Astrocyte of the spinal cord (primary cell): ENCODE results near the gene SLC28A2.
A peak's percentile ranks its signal among the peaks of the same experiment; 100 is the strongest.
"Not testable (repeated sequence)": the region's sequence is repeated elsewhere in the genome, so short reads cannot be mapped to it uniquely, and the experiment has no call there.

Source experiments
- DNase-seq: peaks from one replicate; pipeline ENCODE4 v3.0.0; 2011; ENCODE audit warnings: low read depth, low spot score
- H3K4me3 ChIP-seq: 2 replicates; pipeline ENCODE4 v1.5.1; 2011; ENCODE audit warnings: low read depth, mild to moderate bottlenecking, low read length, moderate library complexity
- in situ Hi-C: cut with HindIII; loops from 2 replicates; pipeline ENCODE4 v1.10.0; 2017; ENCODE audit warnings: low sequenced_read_pairs
- TF ChIP-seq, protein P1 (sequence below): IDR thresholded peaks from 2 replicates; pipeline ENCODE4 v1.5.1; 2012; ENCODE audit warnings: low read depth, mild to moderate bottlenecking, low read length, inconsistent platforms

SLC28A2 gene

DNA sequence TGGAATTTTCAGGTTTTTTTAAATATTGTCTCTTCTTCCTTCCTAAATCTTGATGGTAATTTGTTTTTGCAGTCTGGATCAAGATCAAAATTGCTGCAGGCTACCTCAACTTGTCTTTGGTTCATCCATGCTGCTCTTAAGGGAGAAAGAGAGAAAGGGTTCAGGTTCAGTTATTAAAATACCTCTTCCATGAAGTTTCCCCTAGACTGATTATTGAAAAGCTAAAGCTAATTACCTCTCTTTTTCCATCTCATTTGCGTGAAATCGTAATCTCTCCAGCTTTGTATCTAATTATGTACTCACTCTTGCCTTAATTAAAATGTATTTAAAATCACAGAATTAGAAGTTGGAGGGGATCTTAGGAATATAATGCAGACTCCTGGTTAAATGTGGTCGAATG lies 52.7 kb downstream of the SLC28A2 start:
- in situ Hi-C loops = no loop called here
- DNase-seq = no peak
- no peak overlapping the region for H3K4me3 ChIP-seq
- TF ChIP-seq, protein P1, sequence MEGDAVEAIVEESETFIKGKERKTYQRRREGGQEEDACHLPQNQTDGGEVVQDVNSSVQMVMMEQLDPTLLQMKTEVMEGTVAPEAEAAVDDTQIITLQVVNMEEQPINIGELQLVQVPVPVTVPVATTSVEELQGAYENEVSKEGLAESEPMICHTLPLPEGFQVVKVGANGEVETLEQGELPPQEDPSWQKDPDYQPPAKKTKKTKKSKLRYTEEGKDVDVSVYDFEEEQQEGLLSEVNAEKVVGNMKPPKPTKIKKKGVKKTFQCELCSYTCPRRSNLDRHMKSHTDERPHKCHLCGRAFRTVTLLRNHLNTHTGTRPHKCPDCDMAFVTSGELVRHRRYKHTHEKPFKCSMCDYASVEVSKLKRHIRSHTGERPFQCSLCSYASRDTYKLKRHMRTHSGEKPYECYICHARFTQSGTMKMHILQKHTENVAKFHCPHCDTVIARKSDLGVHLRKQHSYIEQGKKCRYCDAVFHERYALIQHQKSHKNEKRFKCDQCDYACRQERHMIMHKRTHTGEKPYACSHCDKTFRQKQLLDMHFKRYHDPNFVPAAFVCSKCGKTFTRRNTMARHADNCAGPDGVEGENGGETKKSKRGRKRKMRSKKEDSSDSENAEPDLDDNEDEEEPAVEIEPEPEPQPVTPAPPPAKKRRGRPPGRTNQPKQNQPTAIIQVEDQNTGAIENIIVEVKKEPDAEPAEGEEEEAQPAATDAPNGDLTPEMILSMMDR = no peak

DNA sequence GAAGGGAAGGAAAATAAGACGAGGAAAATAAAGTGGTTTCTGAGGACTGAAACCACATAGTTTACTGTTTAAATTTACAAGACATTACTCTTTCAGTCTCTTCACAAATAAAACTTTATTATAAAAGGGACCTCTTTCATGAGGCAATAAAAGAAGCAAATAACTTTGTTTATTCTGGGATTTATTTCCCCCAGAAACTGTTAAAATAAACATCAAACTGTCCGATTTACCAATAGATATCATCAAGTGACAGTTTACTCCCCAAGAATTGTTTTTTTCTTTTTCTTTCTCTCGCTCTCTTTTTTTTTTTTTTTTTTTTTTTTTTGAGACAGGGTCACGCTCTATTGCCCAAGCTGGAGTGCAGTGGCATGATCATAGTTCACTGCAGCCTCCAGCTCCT lies 54.1 kb downstream of the SLC28A2 start:
- no peak overlapping the region for H3K4me3 ChIP-seq
- DNase-seq = no peak
- TF ChIP-seq, protein P1 = no peak
- in situ Hi-C loops = no loop called here

DNA sequence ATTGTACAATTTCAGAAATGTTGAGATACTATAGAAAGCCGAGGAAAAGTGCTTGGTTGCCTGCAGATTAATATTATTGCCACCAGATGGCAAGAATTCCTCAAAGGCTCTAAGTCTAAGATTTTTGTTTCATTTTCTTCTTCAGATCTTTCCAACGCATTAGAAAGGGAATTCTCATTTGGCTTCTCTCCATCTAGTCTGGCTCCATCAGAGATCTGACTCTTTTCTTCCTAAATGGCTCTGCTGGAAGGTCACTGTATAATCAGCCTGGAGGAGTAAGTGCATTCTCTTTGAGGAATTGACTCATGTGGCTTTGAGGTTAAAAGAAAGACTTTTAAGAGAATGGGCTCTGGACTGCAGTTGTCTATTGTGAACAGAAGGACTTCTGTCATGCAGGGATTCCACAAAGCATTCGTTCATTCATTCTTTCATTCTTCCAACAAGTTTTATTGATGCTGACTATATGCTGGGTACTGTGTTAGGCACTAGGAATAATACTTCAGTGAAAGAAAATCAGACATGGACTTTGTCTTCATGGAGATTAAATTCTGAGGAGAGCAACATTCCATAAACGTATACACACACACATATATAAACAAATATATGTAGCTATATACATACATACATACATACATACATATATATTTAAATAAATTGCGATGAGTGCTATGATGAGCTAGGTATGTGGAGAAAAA lies 55.3 kb downstream of the SLC28A2 start:
- in situ Hi-C loops = no loop called here
- no peak overlapping the region for H3K4me3 ChIP-seq
- TF ChIP-seq, protein P1 = peak; percentile 40
- DNase-seq = peak; percentile 59

DNA sequence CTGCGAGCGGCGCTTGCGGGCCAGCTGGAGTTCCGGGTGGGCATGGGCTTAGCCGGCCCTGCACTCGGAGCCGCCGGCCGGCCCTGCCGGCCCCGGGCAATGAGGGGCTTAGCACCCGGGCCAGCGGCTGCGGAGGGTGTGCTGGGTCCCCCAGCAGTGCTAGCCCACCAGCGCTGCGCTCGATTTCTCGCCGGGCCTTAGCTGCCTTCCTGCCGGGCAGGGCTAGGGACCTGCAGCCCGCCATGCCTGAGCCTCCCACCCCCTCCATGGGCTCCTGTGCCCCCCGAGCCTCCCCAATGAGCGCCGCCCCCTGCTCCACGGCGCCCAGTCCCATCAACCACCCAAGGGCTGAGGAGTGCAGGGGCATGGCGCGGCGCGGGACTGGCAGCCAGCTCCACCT lies 62.1 kb downstream of the SLC28A2 start:
- in situ Hi-C loops, H3K4me3 ChIP-seq, DNase-seq: not testable (repeated sequence)

DNA sequence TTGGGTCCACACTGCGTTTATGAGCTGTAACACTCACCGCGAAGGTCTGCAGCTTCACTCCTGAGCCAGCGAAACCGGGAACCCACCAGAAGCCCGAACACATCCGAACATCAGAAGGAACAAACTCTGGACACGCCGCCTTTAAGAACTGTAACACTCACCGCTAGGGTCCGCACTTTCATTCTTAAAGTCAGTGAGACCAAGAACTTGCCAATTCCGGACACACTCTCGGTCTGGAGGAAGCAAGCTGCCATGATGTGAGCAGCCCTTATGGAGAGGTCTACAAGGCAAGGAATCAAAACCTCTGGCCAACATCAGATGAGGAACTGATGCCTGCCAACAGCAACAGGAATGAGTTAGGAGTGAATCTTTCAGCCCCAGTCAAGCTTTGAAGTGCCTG lies 62.9 kb downstream of the SLC28A2 start:
- in situ Hi-C loops = no loop called here
- no peak for DNase-seq
- TF ChIP-seq, protein P1 = no peak
- H3K4me3 ChIP-seq = no peak overlapping the region

DNA sequence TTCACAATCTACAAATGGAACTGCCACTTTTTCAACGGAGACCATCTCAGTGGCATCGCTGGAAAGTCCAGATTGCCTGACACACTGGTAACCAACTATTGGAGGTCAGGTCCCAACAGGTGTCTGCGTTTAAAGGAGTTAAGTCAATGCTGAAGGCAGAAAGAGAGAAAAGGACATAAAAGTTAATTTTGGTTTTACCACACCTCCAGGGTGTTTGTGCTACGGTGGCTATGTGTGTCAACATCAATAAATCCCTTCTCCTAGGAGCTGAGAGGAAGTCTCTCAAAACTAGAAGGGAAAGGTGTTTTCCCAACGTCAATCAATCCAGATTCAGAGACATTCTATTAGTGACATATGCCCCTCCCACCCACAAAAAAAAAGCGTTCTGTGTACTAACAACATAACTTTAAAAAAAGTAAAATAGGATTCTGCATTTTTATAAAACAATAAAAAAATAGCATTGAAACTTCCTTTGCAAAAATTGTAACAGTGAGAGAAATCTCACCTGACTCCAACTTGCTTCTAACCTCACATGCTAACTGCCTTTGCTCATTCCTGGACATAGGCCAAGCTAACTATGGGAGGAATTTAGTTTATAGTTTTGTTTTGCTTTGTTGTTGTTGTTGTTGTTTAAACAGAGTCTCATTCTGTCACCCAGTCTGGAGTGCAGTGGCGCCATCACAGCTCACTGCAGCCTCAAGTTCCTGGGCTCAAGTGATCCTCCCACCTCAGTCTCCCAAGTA lies 67.6 kb downstream of the SLC28A2 start:
- TF ChIP-seq, protein P1 = no peak
- in situ Hi-C loops = no loop called here
- DNase-seq = no peak
- H3K4me3 ChIP-seq = no peak overlapping the region

DNA sequence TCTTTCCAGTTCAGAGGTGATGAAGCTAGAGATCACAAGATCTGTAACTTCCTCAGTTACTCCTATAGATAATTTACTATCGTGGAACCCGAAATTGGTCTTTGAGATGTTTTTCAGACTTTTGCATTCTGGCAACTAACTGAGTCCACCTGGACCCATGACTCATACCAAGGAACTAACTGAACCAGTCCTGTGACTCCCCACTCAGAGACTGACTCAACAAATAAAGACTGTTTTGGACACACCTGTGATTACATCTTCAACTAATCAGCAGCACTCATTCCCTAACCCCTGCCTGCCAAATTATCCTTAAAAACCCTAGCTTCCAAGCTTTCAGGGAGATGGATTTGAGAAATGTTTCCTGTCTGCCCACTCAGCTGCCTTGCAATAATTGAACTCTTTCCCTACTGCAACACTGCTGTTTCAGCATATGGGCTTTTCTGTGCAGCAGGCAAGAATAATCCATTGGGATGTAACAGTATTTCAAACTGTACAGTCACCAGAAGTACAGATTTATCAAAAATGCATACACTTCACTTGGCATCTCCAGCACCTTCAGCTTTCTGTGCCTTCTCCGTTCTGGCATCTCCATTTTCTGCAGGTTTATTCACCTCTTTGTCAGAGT lies 68.7 kb downstream of the SLC28A2 start:
- no peak overlapping the region for H3K4me3 ChIP-seq
- TF ChIP-seq, protein P1 = no peak
- no peak for DNase-seq
- in situ Hi-C loops = no loop called here
